Stimulated activated naive CD4-positive, alpha-beta T cell (primary cell): ENCODE data around the gene PLVAP.

Experiments used
- DNase-seq, 6 experiments: peaks; one replicate each; lab custom pipeline; 2025; lab: John Stamatoyannopoulos, UW

The PLVAP gene

GRCh38 chr19:17376935-17377600, at the start of gene PLVAP:
Gene PLVAP (minus strand): TSS chr19:17377342. CDS start chr19:17377288, 54 bp downstream.
- peak in 1 of 6 experiments; percentile 5 for DNase-seq

- DNase-seq, result peak in 4 of 6 experiments; percentile 9 to 25 (median 14)
These were observed 47.7 kb upstream of the PLVAP start for GRCh38 chr19:17424743-17425365.

- no peak for DNase-seq
These were observed 46.5 kb upstream of the PLVAP start for GRCh38 chr19:17423429-17424208.

GRCh38 chr19:17421942-17422341, 44.8 kb upstream of the PLVAP start:
- no peak for DNase-seq

- peak in 4 of 6 experiments; percentile 18 to 46 (median 34) for DNase-seq
These were observed 43.4 kb upstream of the PLVAP start for GRCh38 chr19:17420475-17420924.

- peak; percentile 84 to 96 (median 94) for DNase-seq
These were observed 42.7 kb upstream of the PLVAP start, which contains the start of gene MVB12A for GRCh38 chr19:17419621-17420474. Gene MVB12A (plus strand): TSS chr19:17420047. CDS start chr19:17420136, 89 bp downstream.

GRCh38 chr19:17419154-17419620, 42.0 kb upstream of the PLVAP start:
- DNase-seq, result no peak

GRCh38 chr19:17418710-17419109, 41.6 kb upstream of the PLVAP start:
- no peak for DNase-seq

GRCh38 chr19:17415121-17415520, 38.0 kb upstream of the PLVAP start:
- DNase-seq, result no peak

GRCh38 chr19:17414097-17414496, 37.0 kb upstream of the PLVAP start:
- no peak for DNase-seq

GRCh38 chr19:17411801-17412200, 34.7 kb upstream of the PLVAP start:
- no peak for DNase-seq

GRCh38 chr19:17409990-17410389, 32.8 kb upstream of the PLVAP start:
- DNase-seq, result no peak

- no peak for DNase-seq
These were observed 29.7 kb upstream of the PLVAP start for GRCh38 chr19:17406887-17407196.

GRCh38 chr19:17406046-17406886, 29.1 kb upstream of the PLVAP start:
- no peak for DNase-seq

- peak; percentile 13 to 52 (median 26) for DNase-seq
These were observed 28.3 kb upstream of the PLVAP start, which contains the start of gene BST2 for GRCh38 chr19:17405250-17406045. Gene BST2 (minus strand): TSS chr19:17405630. CDS start chr19:17405575, 55 bp downstream.

- DNase-seq, result peak in 1 of 6 experiments; percentile 13
These were observed 27.6 kb upstream of the PLVAP start for GRCh38 chr19:17404621-17405249.

- DNase-seq, result no peak
These were observed 26.9 kb upstream of the PLVAP start for GRCh38 chr19:17404015-17404414.

- peak in 5 of 6 experiments; percentile 20 to 46 (median 41) for DNase-seq
These were observed 26.1 kb upstream of the PLVAP start for GRCh38 chr19:17402982-17403855.
